Measurements from ENCODE around the gene ERCC6. TPM values are rescaled to one million over a fixed set of nuclear protein-coding genes. Genes with fewer than 3 reads are reported as not detected.

Gene ERCC6
- total and polyA plus RNA-seq, 2 experiments from 2014 or later, result 6.9 to 16.5 TPM

- Histone ChIP-seq H3K4me3 (no peak overlapping the region), H3K9me3 (ENCODE audit: low read depth) (no peaks in the 10 kb centered on the region), H3K27me3 (no peaks in the 10 kb centered on the region), H3K4me2 (no peak overlapping the region), H4K20me1 (ENCODE audit: insufficient read depth, poor library complexity, severe bottlenecking) (no peaks in the 10 kb centered on the region), H3K4me1 (ENCODE audit: insufficient read depth) (no peaks in the 10 kb centered on the region), H3K79me2 (no peaks in the 10 kb centered on the region), H2AFZ (no peak overlapping the region), H3K27ac (no peak overlapping the region), H3K9me2 (replicated peaks; ENCODE audit: insufficient read depth) (no peaks in the 10 kb centered on the region), H3K36me3 (replicated peaks; ENCODE audit: insufficient read depth, low read depth) (no peaks in the 10 kb centered on the region)
- DNase-seq (ENCODE audit: low spot score), result no peak
- 58% methylated on average over 1 of the region's 1 CpG for WGBS (ENCODE audit: low lambda C conversion rate, missing lambda C conversion rate)
- no peak for TF ChIP-seq EZH2phosphoT487 (IDR thresholded peaks at IDR 0.05; ENCODE audit: low read depth, severe bottlenecking, unreplicated experiment)
- no peak for TF ChIP-seq EZH2 (IDR thresholded peaks at IDR 0.05; ENCODE audit: borderline replicate concordance)
- no peak for TF ChIP-seq CTCF (IDR thresholded peaks at IDR 0.05; ENCODE audit: poor library complexity)
These were observed 34.4 kb downstream of the ERCC6 start for GRCh38 chr10:49504528-49504927.

- no peaks in the 10 kb centered on the region for H3K27me3 ChIP-seq
- no peaks in the 10 kb centered on the region for H3K4me1 ChIP-seq (ENCODE audit: insufficient read depth)
- no peaks in the 10 kb centered on the region for H4K20me1 ChIP-seq (ENCODE audit: insufficient read depth, poor library complexity, severe bottlenecking)
- H3K4me3 ChIP-seq, result no peak overlapping the region
- no peak for DNase-seq (ENCODE audit: low spot score)
- no peaks in the 10 kb centered on the region for H3K36me3 ChIP-seq (replicated peaks; ENCODE audit: insufficient read depth, low read depth)
- no peak overlapping the region for H3K4me2 ChIP-seq
- no peaks in the 10 kb centered on the region for H3K79me2 ChIP-seq
- no peak overlapping the region for H2AFZ ChIP-seq
- no peaks in the 10 kb centered on the region for H3K9me2 ChIP-seq (replicated peaks; ENCODE audit: insufficient read depth)
- no peak for TF ChIP-seq CTCF (IDR thresholded peaks at IDR 0.05; ENCODE audit: poor library complexity)
- no peak for TF ChIP-seq EZH2phosphoT487 (IDR thresholded peaks at IDR 0.05; ENCODE audit: low read depth, severe bottlenecking, unreplicated experiment)
- no peak for TF ChIP-seq EZH2 (IDR thresholded peaks at IDR 0.05; ENCODE audit: borderline replicate concordance)
- no peak overlapping the region for H3K27ac ChIP-seq
- no peaks in the 10 kb centered on the region for H3K9me3 ChIP-seq (ENCODE audit: low read depth)
- 94% methylated on average over 2 of the region's 2 CpGs for WGBS (ENCODE audit: low lambda C conversion rate, missing lambda C conversion rate)
These were observed 36.6 kb downstream of the ERCC6 start for GRCh38 chr10:49502358-49502757.

GRCh38 chr10:49500412-49500811 lies 38.5 kb downstream of the ERCC6 start:
- no peaks in the 10 kb centered on the region for H4K20me1 ChIP-seq (ENCODE audit: insufficient read depth, poor library complexity, severe bottlenecking)
- H3K4me1 ChIP-seq (ENCODE audit: insufficient read depth), result no peaks in the 10 kb centered on the region
- DNase-seq (ENCODE audit: low spot score), result no peak
- no peaks in the 10 kb centered on the region for H3K36me3 ChIP-seq (replicated peaks; ENCODE audit: insufficient read depth, low read depth)
- H3K4me3 ChIP-seq, result no peak overlapping the region
- no peaks in the 10 kb centered on the region for H3K27me3 ChIP-seq
- H3K4me2 ChIP-seq, result no peak overlapping the region
- TF ChIP-seq CTCF (IDR thresholded peaks at IDR 0.05; ENCODE audit: poor library complexity) (no peak), EZH2phosphoT487 (IDR thresholded peaks at IDR 0.05; ENCODE audit: low read depth, severe bottlenecking, unreplicated experiment) (no peak), EZH2 (IDR thresholded peaks at IDR 0.05; ENCODE audit: borderline replicate concordance) (no peak)
- no peak overlapping the region for H2AFZ ChIP-seq
- 65% methylated on average over 1 of the region's 1 CpG for WGBS (ENCODE audit: low lambda C conversion rate, missing lambda C conversion rate)
- no peaks in the 10 kb centered on the region for H3K79me2 ChIP-seq
- no peak overlapping the region for H3K27ac ChIP-seq
- H3K9me2 ChIP-seq (replicated peaks; ENCODE audit: insufficient read depth), result no peaks in the 10 kb centered on the region
- H3K9me3 ChIP-seq (ENCODE audit: low read depth), result no peaks in the 10 kb centered on the region
